GM15510 (cell line): ENCODE measurements around the gene MEGF11.

Experiments
- POLR2A ChIP-seq: IDR thresholded peaks from 3 replicates; pipeline ENCODE4 v1.6.1; 2011; ENCODE audit warnings: borderline replicate concordance; ENCODE audit not compliant: insufficient read length; ENCODE audit errors: extremely low read depth

Gene MEGF11

GRCh38 chr15:66153549-66154415 lies 99.8 kb downstream of the MEGF11 start:
- TF ChIP-seq POLR2A: no peak

GRCh38 chr15:66152650-66153049 lies 100.9 kb downstream of the MEGF11 start:
- TF ChIP-seq POLR2A: no peak

- no peak for TF ChIP-seq POLR2A
These were observed 101.7 kb downstream of the MEGF11 start for GRCh38 chr15:66151809-66152208.

GRCh38 chr15:66149871-66150270 lies 103.7 kb downstream of the MEGF11 start:
- no peak for TF ChIP-seq POLR2A

GRCh38 chr15:66148187-66148586 lies 105.4 kb downstream of the MEGF11 start:
- TF ChIP-seq POLR2A: no peak

- TF ChIP-seq POLR2A: no peak
These were observed 106.1 kb downstream of the MEGF11 start for GRCh38 chr15:66147440-66147839.

- no peak for TF ChIP-seq POLR2A
These were observed 107.8 kb downstream of the MEGF11 start for GRCh38 chr15:66145726-66146182.

GRCh38 chr15:66144978-66145725 lies 108.4 kb downstream of the MEGF11 start:
- no peak for TF ChIP-seq POLR2A

- TF ChIP-seq POLR2A: no peak
These were observed 111.3 kb downstream of the MEGF11 start for GRCh38 chr15:66142285-66142684.

- no peak for TF ChIP-seq POLR2A
These were observed 113.9 kb downstream of the MEGF11 start for GRCh38 chr15:66139591-66140207.

- TF ChIP-seq POLR2A: no peak
These were observed 114.5 kb downstream of the MEGF11 start for GRCh38 chr15:66138892-66139590.

GRCh38 chr15:66138096-66138783 lies 115.3 kb downstream of the MEGF11 start:
- no peak for TF ChIP-seq POLR2A

GRCh38 chr15:66136948-66137347 lies 116.6 kb downstream of the MEGF11 start:
- no peak for TF ChIP-seq POLR2A

- TF ChIP-seq POLR2A: no peak
These were observed 117.9 kb downstream of the MEGF11 start for GRCh38 chr15:66135664-66136063.

- TF ChIP-seq POLR2A: no peak
These were observed 119.3 kb downstream of the MEGF11 start for GRCh38 chr15:66134284-66134683.
